Bronchial smooth muscle cell (primary cell): ENCODE data around the gene WNT1. TPM values are rescaled to one million over a fixed set of nuclear protein-coding genes. Genes with fewer than 3 reads are reported as not detected.

ENCODE experiments used
- total RNA-seq: library from RNA; depleted of rRNA; stranded (reverse); fragments of >200 nt; gene quantifications from 2 replicates; pipeline ENCODE4 v1.2.1, GENCODE V29; 2014

Gene WNT1
- total RNA-seq, result not detected in 2 replicates

DNA sequence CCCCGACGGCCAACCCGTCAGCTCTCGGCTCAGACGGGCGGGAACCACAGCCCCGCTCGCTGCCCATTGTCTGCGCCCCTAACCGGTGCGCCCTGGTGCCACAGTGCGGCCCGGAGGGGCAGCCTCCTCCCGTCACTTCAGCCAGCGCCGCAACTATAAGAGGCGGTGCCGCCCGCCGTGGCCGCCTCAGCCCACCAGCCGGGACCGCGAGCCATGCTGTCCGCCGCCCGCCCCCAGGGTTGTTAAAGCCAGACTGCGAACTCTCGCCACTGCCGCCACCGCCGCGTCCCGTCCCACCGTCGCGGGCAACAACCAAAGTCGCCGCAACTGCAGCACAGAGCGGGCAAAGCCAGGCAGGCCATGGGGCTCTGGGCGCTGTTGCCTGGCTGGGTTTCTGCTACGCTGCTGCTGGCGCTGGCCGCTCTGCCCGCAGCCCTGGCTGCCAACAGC is at the start of gene WNT1:
WNT1 (plus strand) TSS at position 32 of the 450 bp plus-strand sequence; CDS start at position 361, 329 bp downstream.

DNA sequence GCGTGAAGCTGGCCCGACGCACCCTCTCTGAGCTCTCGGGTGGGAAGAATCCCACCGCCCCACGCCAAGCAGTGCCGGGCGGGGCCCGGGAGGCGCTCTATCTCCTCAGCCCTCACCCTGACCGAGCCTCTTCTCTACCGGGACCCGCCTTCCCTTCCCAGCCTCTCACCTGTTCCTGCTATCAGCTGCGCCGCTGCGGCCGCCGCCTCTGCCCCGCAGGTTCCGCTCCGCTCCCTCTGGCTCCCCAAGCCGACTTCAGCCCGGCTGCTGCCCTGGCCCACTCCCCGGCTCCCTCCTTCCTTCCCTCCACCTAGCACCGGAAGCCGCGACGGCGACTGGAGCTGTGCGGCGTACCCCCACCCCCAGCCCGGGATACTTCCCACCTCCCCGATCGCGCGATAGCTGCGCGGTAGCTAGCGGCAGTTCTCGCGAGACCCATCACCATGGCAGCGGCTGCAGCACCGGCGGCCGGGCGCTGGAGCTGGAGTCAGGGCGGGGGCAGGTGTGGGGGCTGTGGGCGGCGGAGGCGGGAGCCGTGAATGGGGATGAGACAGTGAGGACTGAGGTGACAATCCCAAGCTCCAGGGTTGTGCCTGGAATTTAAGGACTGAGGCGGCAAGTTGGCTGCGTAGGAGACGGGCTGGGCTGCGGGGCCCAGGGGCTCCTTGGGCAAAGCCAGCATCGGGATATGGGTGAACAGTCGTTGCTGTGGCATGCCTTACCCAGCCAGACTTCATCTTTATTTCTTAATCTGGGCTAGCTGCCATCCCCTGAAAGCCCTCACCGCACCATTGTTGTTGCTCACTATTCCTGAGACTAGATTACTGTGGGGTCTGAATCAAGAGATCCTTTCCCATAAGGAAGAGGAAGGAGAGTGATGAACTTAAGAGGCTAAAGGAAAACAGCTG is 20.7 kb upstream of the WNT1 start, which contains the start of gene ARF3:
ARF3 (minus strand) TSS at position 347 of the 908 bp plus-strand sequence. CDS start 16,392 bp downstream, outside the sequence.

DNA sequence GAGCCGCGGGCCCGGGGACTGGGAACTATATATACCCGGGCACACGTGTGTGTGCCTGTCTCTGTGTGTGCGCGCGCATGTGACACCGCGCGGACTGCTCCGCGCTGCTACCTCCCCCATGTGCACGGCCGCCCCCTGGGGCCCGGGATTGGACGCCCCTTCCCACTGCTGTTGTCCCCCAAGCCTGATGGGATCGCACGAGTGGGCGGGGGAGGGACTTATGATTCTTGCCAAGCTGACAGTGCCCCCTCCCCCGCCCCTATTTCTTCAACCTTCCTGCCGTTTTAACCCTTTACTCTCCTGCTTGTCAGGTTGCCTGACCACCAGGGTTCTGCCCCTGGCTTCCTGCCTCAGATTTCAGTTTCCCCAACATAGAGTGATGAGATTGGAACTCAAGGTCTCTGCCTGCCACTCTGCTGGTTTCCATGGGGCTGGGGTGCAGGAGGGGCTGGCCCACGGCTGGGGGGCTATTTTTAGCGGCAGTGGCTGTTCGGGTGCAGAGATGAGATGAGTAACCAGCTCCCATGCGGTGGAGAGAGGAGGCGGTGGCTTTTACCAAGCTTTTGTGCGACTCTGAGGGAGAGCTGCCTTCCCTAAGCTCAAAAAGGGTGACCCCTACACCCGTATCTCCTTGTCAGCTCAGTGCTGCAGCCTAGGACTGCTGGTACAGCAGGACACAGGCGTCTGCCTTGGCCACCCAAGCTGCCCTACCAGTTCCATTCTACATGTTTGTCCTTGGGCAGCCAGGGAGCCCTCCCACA is 21.4 kb downstream of the WNT1 start, which contains the start of gene DDN:
DDN (minus strand) TSS at position 5 of the 761 bp plus-strand sequence. CDS start 88 bp downstream, outside the sequence.

DNA sequence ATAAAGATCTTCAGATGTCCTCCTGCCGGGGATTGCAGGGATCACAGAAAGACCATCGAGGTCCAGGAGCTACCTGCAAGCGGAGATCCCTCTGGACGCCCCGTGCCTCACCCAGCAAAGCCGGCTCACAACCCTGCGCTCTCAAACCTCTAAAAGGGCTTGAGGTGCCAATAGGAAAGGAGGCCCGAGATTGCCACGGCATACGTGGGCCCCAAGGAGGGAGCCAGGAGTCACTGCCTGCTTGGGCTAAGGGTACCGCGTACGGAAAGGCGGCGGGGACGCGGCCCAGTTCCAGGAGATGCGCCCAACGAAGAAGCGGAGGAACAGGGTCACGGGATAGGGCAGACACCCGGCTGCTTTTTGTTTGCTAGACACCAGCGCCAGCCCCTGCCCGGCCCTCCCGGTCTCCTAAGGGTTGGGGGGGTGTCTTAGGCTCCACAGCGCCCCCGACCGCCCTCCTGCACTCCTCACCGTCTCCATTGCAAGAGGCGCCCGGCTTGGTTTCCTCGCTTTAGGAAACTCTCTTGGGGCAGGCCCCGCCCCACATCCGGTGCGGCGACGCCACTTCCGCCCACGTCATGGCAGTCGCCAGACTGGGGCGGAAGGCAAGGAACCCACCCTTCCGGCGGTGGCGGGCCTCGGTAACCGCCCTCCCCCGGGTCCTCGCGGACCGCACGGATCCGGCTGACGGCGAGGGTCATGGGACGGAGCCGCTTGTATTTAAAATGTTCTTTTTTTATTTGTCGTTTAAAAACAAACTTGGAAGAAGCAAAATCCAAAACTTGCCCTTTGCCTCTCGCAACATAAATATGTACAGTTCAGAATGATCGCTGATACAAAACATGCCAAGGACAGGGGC is 40.4 kb downstream of the WNT1 start, which contains the start of gene PRKAG1:
PRKAG1 (minus strand) TSS at position 516 of the 859 bp plus-strand sequence; CDS start at position 480, 36 bp downstream.

Other genes starting within 250 kb of the WNT1 start
- gene ADCY6, start 189.2 kb upstream of the WNT1 start, total RNA-seq, result 44.8 and 56.3 TPM in 2 replicates
- 22.4 and 43.2 TPM in 2 replicates for gene CACNB3, start 159.8 kb upstream of the WNT1 start, total RNA-seq
- gene DDX23, start 126.2 kb upstream of the WNT1 start, total RNA-seq, result 75.7 and 121 TPM in 2 replicates
- gene RND1, start 112.5 kb upstream of the WNT1 start, total RNA-seq, result 0.26 and 0.79 TPM in 2 replicates
- gene FKBP11, start 52.8 kb upstream of the WNT1 start, total RNA-seq, result 14.4 and 15.8 TPM in 2 replicates
- 26.3 and 28.9 TPM in 2 replicates for gene ARF3, start 20.8 kb upstream of the WNT1 start, total RNA-seq
- gene WNT10B, start 6.6 kb upstream of the WNT1 start, total RNA-seq, result under 0.01 and 0.34 TPM in 2 replicates
- under 0.01 TPM in 2 replicates for gene DDN, start 21.1 kb downstream of the WNT1 start, total RNA-seq
- gene PRKAG1, start 40.5 kb downstream of the WNT1 start, total RNA-seq, result 73.2 and 85.3 TPM in 2 replicates
- gene KMT2D, start 82.5 kb downstream of the WNT1 start, total RNA-seq, result 17.5 and 26.1 TPM in 2 replicates
- under 0.01 TPM in 1 of 2 replicates, not detected in the other for gene RHEBL1, start 91.7 kb downstream of the WNT1 start, total RNA-seq
- 0.17 TPM in 1 of 2 replicates, not detected in the other for gene DHH, start 116.5 kb downstream of the WNT1 start, total RNA-seq
- 60.2 and 61.0 TPM in 2 replicates for gene LMBR1L, start 132.5 kb downstream of the WNT1 start, total RNA-seq
- gene TUBA1B, start 153.1 kb downstream of the WNT1 start, total RNA-seq, result 573 and 797 TPM in 2 replicates
- 861 and 1,359 TPM in 2 replicates for gene TUBA1A, start 210.8 kb downstream of the WNT1 start, total RNA-seq